GM12878 (cell line): ENCODE measurements around the gene NUP93. TPM values are rescaled to one million over a fixed set of nuclear protein-coding genes. Genes with fewer than 3 reads are reported as not detected.

Source experiments
- CBFB ChIP-seq: IDR thresholded peaks from 2 replicates; pipeline ENCODE4 v1.6.1; 2016; ENCODE audit warnings: antibody characterized with exemption, low read depth
- ESRRA ChIP-seq: IDR thresholded peaks from 2 replicates; pipeline ENCODE4 v1.6.1; 2012; ENCODE audit warnings: mild to moderate bottlenecking, low read length, improper control_type of control experiment
- ETV6 ChIP-seq, 2 experiments: fragments of 450-650 bp in 1 of 2; IDR thresholded peaks in 1 of 2; conservative IDR thresholded peaks in 1 of 2; 2 replicates each; pipeline ENCODE4 v1.6.1; 2014; ENCODE audit warnings: antibody characterized with exemption in 1 of 2, borderline replicate concordance in 1 of 2, low read depth in 1 of 2, mild to moderate bottlenecking in 1 of 2, moderate library complexity in 1 of 2
- IRF4 ChIP-seq: IDR thresholded peaks from 2 replicates; pipeline ENCODE4 v1.6.1; 2011; ENCODE audit warnings: low read depth, low read length
- IRF5 ChIP-seq: fragments of 450-650 bp; IDR thresholded peaks from 2 replicates; pipeline ENCODE4 v1.6.1; 2017; ENCODE audit warnings: borderline replicate concordance
- KLF5 ChIP-seq: fragments of 450-650 bp; IDR thresholded peaks from 2 replicates; pipeline ENCODE4 v1.6.1; 2014; ENCODE audit warnings: mild to moderate bottlenecking; ENCODE audit not compliant: partially characterized antibody
- MEF2A ChIP-seq: IDR thresholded peaks from 2 replicates; pipeline ENCODE4 v1.6.1; 2011; ENCODE audit warnings: low read depth, mild to moderate bottlenecking, low read length, moderate library complexity; ENCODE audit not compliant: insufficient read depth
- NBN ChIP-seq: fragments of 450-650 bp; IDR thresholded peaks from 2 replicates; pipeline ENCODE4 v1.6.1; 2016
- NFXL1 ChIP-seq: fragments of 450-650 bp; IDR thresholded peaks from 2 replicates; pipeline ENCODE4 v1.6.1; 2017; ENCODE audit warnings: antibody characterized with exemption, mild to moderate bottlenecking, borderline replicate concordance
- NR2F1 ChIP-seq: fragments of 450-650 bp; conservative IDR thresholded peaks from 2 replicates; pipeline ENCODE4 v1.6.1; 2017; ENCODE audit warnings: mild to moderate bottlenecking
- RCOR1 ChIP-seq: conservative IDR thresholded peaks from 2 replicates; pipeline ENCODE4 v1.6.1; 2012; ENCODE audit warnings: low read depth, low read length, improper control_type of control experiment
- TCF3 ChIP-seq: IDR thresholded peaks from 2 replicates; pipeline ENCODE4 v1.6.1; 2012; ENCODE audit warnings: low read depth, mild to moderate bottlenecking, low read length, borderline replicate concordance; ENCODE audit not compliant: insufficient read depth
- ZBTB4 ChIP-seq: fragments of 450-650 bp; formaldehyde crosslinking; IDR thresholded peaks from 2 replicates; pipeline ENCODE4 v1.4.0; 2022; ENCODE audit warnings: mild to moderate bottlenecking, moderate library complexity
- ZBTB40 ChIP-seq: fragments of 450-650 bp; IDR thresholded peaks from 2 replicates; pipeline ENCODE4 v1.6.1; 2016; ENCODE audit warnings: mild to moderate bottlenecking, moderate library complexity, borderline replicate concordance
- polyA plus RNA-seq, 11 experiments: library from polyadenylated mRNA; depleted of rRNA in 4 of 11; unstranded in 6 of 11; stranded (reverse) in 5 of 11; fragments of >200 nt; fragmentation: Nextera tagmentation in 4 of 11; fragmentation: Illumina TruSeq in 1 of 11; extraction: Ambion mirVana in 4 of 11; extraction: Trizol in 1 of 11; gene quantifications; 1 replicate in 1 of 11; 2 replicates in 10 of 11; pipeline versions ENCODE4 v1.2.1 to v1.2.3, GENCODE V29; 2011 to 2016; ENCODE audit warnings: inconsistent platforms in 2 of 11, missing spikeins in 2 of 11, low read depth in 1 of 11
- total RNA-seq, 4 experiments: library from RNA; depleted of rRNA in 3 of 4; stranded (reverse); fragments of >200 nt in 3 of 4; fragmentation: Illumina TruSeq in 1 of 4; extraction: Trizol in 1 of 4; gene quantifications; 2 replicates each; pipeline versions ENCODE4 v1.2.1 to v1.2.3, GENCODE V29; 2013 to 2021
- TF ChIP-seq, protein P1 (sequence below): fragments of 450-650 bp; IDR thresholded peaks from 2 replicates; pipeline ENCODE4 v1.6.1; 2018; ENCODE audit warnings: borderline replicate concordance, mild to moderate bottlenecking; ENCODE audit not compliant: partially characterized antibody

NUP93 gene
- total and polyA plus RNA-seq, 10 of the 15 experiments (the other 5 are each of a cell fraction or from before 2014, with no cell fraction given) = 82.2 to 175 (median 101) TPM

GRCh38 chr16:56898847-56899246, 168.9 kb downstream of the NUP93 start (continued):
- TF ChIP-seq, protein P1, sequence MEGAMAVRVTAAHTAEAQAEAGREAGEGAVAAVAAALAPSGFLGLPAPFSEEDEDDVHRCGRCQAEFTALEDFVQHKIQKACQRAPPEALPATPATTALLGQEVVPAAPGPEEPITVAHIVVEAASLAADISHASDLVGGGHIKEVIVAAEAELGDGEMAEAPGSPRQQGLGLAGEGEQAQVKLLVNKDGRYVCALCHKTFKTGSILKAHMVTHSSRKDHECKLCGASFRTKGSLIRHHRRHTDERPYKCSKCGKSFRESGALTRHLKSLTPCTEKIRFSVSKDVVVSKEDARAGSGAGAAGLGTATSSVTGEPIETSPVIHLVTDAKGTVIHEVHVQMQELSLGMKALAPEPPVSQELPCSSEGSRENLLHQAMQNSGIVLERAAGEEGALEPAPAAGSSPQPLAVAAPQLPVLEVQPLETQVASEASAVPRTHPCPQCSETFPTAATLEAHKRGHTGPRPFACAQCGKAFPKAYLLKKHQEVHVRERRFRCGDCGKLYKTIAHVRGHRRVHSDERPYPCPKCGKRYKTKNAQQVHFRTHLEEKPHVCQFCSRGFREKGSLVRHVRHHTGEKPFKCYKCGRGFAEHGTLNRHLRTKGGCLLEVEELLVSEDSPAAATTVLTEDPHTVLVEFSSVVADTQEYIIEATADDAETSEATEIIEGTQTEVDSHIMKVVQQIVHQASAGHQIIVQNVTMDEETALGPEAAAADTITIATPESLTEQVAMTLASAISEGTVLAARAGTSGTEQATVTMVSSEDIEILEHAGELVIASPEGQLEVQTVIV = no peak
- TF ChIP-seq RCOR1 = no peak
- TF ChIP-seq MEF2A = no peak; the same call in 1 of the 2 replicates
- TF ChIP-seq CBFB = peak; percentile 75
- TF ChIP-seq ZBTB40 = no peak
- TF ChIP-seq ZBTB4 = no peak
- TF ChIP-seq TCF3 = no peak
- TF ChIP-seq KLF5 = no peak
- no peak for TF ChIP-seq IRF5
- no peak for TF ChIP-seq NFXL1
- no peak for TF ChIP-seq NR2F1
- TF ChIP-seq NBN = no peak
- peak in 1 of 2 experiments; percentile 96; a peak in 2 of 4 replicates for TF ChIP-seq ETV6 (conservative IDR thresholded peaks at IDR 0.05 in 1 of 2, IDR thresholded peaks at IDR 0.05 in 1 of 2; ENCODE audit: borderline replicate concordance in 1 of 2, low read depth in 1 of 2)
- no peak for TF ChIP-seq ESRRA
- peak; percentile 81 for TF ChIP-seq IRF4
